K562 (cell line): Measurements from ENCODE around the gene ZNF124. TPM values are rescaled to one million over a fixed set of nuclear protein-coding genes. Genes with fewer than 3 reads are reported as not detected.

Experiments
- CBX5 ChIP-seq: IDR thresholded peaks from 2 replicates; pipeline ENCODE4 v1.6.1; 2014; ENCODE audit warnings: low read depth, borderline replicate concordance
- HNRNPLL ChIP-seq: fragments of 200-400 bp; formaldehyde crosslinking; IDR thresholded peaks from 2 replicates; pipeline ENCODE4 v1.6.1; 2017; ENCODE audit warnings: low read length, low read depth, mild to moderate bottlenecking; ENCODE audit not compliant: poor library complexity, severe bottlenecking
- MITF ChIP-seq: IDR thresholded peaks from 2 replicates; pipeline ENCODE4 v1.6.1; 2014; ENCODE audit warnings: antibody characterized with exemption
- MYC ChIP-seq, 2 experiments: fragments of 250-450 bp in 1 of 2; sonication (Bioruptor Pico) in 1 of 2; IDR thresholded peaks; 2 replicates each; pipeline versions ENCODE4 v1.5.1 to v1.6.1; 2012 to 2021; ENCODE audit warnings: low read depth in 2 of 2, borderline replicate concordance in 1 of 2, improper control_type of control experiment in 1 of 2, low read length in 1 of 2, mild to moderate bottlenecking in 1 of 2, moderate library complexity in 1 of 2
- RHOXF2B ChIP-seq: fragments of 250-450 bp; sonication (Bioruptor Pico); conservative IDR thresholded peaks from 2 replicates; pipeline ENCODE4 v1.5.1; 2021
- SLC30A9 ChIP-seq: fragments of 250-450 bp; sonication (Bioruptor Pico); IDR thresholded peaks from 2 replicates; pipeline ENCODE4 v1.8.0; 2022; ENCODE audit warnings: mild to moderate bottlenecking, moderate library complexity
- ZNF318 ChIP-seq, 2 experiments: fragments of 450-650 bp; IDR thresholded peaks; 2 replicates each; pipeline ENCODE4 v1.6.1; 2016; ENCODE audit warnings: mild to moderate bottlenecking in 2 of 2, borderline replicate concordance in 1 of 2, low read depth in 1 of 2, moderate library complexity in 1 of 2
- polyA plus RNA-seq, 8 experiments: library from polyadenylated mRNA; depleted of rRNA in 4 of 8; stranded (reverse) in 5 of 8; unstranded in 3 of 8; fragments of >200 nt; fragmentation: Nextera tagmentation in 2 of 8; fragmentation: Illumina TruSeq in 1 of 8; extraction: Ambion mirVana in 2 of 8; extraction: Trizol in 1 of 8; gene quantifications; 2 replicates each; pipeline versions ENCODE4 v1.2.1 to v1.2.3, GENCODE V29; 2011 to 2014; ENCODE audit warnings: inconsistent platforms in 1 of 8, missing spikeins in 1 of 8
- total RNA-seq, 7 experiments: library from RNA; depleted of rRNA in 6 of 7; stranded (reverse); fragments of >200 nt in 6 of 7; fragmentation: Illumina TruSeq in 2 of 7; extraction: Trizol in 2 of 7; gene quantifications; 2 replicates each; pipeline versions ENCODE4 v1.2.1 to v1.2.3, GENCODE V29; 2011 to 2021; ENCODE audit warnings: low replicate concordance in 1 of 7
- TF ChIP-seq, protein P1 (sequence below), 2 experiments: fragments of 450-650 bp; IDR thresholded peaks; 2 replicates each; pipeline ENCODE4 v1.6.1; 2018; ENCODE audit warnings: mild to moderate bottlenecking in 2 of 2, low read depth in 1 of 2; ENCODE audit not compliant: partially characterized antibody in 2 of 2

The ZNF124 gene
- total and polyA plus RNA-seq, 9 of the 15 experiments (the other 6 are each of a cell fraction or from before 2014, with no cell fraction given): 7.6 to 71.5 (median 20.2) TPM

DNA sequence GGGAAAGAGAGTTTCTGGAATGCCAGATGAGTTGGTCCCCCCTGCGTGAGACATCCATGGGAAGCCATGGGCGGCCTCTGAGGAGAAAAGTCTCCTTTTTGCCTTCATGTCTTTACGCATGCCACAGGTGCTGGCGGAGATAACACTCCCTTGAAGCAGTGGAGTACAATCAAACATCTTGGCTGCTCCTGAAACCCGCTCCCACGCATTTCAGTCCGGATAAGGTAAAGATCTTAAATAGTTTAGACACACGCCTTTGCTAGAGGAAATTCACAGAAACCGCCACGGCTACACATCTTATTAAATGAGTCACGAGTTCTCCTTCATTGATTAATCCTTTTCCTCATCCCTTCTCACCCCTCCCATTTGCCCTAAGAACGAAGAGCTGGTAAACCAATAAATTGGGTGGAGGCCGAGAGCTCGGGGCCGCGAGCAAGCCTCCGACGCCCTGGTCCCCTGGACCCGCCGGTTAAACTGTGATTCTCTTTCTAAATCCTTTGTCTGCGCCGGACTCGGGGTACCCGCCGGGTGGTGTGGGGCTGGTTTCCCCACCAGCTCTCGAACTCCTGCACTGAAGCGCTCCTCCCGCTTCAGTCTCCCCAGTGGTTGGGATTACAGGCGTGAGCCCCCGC, 61.1 kb downstream of the ZNF124 start (continued):
- TF ChIP-seq ZNF318 (IDR thresholded peaks at IDR 0.05; ENCODE audit: borderline replicate concordance in 1 of 2, low read depth in 1 of 2) (peak in 1 of 2 experiments; percentile 31; a peak in 1 of 4 replicates), RHOXF2B (no peak), MYC (IDR thresholded peaks at IDR 0.05; ENCODE audit: low read depth, low read length) (peak; percentile 74; the same call in 1 of the 2 replicates), MYC (CRISPR knock-in tag; IDR thresholded peaks at IDR 0.05; ENCODE audit: borderline replicate concordance, low read depth) (0 out of 2 replicates have a peak, but pooled peaks have one; percentile 43), MITF (0 out of 2 replicates have a peak, but pooled peaks have one; percentile 21), HNRNPLL (peak; percentile 72), SLC30A9 (CRISPR knock-in tag) (no peak), CBX5 (peak; percentile 39; the same call in 1 of the 2 replicates)
- TF ChIP-seq, protein P1, sequence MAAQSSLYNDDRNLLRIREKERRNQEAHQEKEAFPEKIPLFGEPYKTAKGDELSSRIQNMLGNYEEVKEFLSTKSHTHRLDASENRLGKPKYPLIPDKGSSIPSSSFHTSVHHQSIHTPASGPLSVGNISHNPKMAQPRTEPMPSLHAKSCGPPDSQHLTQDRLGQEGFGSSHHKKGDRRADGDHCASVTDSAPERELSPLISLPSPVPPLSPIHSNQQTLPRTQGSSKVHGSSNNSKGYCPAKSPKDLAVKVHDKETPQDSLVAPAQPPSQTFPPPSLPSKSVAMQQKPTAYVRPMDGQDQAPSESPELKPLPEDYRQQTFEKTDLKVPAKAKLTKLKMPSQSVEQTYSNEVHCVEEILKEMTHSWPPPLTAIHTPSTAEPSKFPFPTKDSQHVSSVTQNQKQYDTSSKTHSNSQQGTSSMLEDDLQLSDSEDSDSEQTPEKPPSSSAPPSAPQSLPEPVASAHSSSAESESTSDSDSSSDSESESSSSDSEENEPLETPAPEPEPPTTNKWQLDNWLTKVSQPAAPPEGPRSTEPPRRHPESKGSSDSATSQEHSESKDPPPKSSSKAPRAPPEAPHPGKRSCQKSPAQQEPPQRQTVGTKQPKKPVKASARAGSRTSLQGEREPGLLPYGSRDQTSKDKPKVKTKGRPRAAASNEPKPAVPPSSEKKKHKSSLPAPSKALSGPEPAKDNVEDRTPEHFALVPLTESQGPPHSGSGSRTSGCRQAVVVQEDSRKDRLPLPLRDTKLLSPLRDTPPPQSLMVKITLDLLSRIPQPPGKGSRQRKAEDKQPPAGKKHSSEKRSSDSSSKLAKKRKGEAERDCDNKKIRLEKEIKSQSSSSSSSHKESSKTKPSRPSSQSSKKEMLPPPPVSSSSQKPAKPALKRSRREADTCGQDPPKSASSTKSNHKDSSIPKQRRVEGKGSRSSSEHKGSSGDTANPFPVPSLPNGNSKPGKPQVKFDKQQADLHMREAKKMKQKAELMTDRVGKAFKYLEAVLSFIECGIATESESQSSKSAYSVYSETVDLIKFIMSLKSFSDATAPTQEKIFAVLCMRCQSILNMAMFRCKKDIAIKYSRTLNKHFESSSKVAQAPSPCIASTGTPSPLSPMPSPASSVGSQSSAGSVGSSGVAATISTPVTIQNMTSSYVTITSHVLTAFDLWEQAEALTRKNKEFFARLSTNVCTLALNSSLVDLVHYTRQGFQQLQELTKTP (IDR thresholded peaks at IDR 0.05; ENCODE audit: low read depth in 1 of 2, partially characterized antibody in 2 of 2): peak in 1 of 2 experiments; percentile 35
